ENCODE results near the gene SSTR1. TPM values are rescaled to one million over a fixed set of nuclear protein-coding genes. Genes with fewer than 3 reads are reported as not detected.

The SSTR1 gene
- total RNA-seq, 1 experiment from 2014 or later = not detected

- CTCF ChIA-PET = no interaction called here
- Histone ChIP-seq H3K9ac (ENCODE audit: low read length) (no peak within 1 kb of the TSS), H3K9me3 (ENCODE audit: control insufficient read depth in 1 of 2, insufficient read depth in 1 of 2, low read depth in 1 of 2, low read length in 2 of 2) (peaks cover 0 to 3% of the 10 kb centered on the region in 2 experiments; a peak in 1 of 4 replicates), H3K4me2 (ENCODE audit: low read length) (no peak within 1 kb of the TSS), H3K27ac (ENCODE audit: low read depth, low read length) (no peak within 1 kb of the TSS), H3K79me2 (ENCODE audit: insufficient read depth, low read length) (no peaks in the 10 kb centered on the region), H2AFZ (ENCODE audit: low read depth, low read length, poor library complexity, severe bottlenecking) (no peak within 1 kb of the TSS), H3K27me3 (ENCODE audit: insufficient read depth, low read length) (no peaks in the 10 kb centered on the region), H3K4me1 (ENCODE audit: control insufficient read depth in 1 of 2, insufficient read depth in 2 of 2, low read length in 2 of 2) (no peaks in the 10 kb centered on the region), H3K4me3 (replicated peaks in 1 of 2; ENCODE audit: low read depth in 1 of 2, low read length in 2 of 2) (no peak within 1 kb of the TSS), H4K20me1 (ENCODE audit: insufficient read depth) (no peaks in the 10 kb centered on the region), H3K36me3 (ENCODE audit: control insufficient read depth in 1 of 2, insufficient read depth in 2 of 2, low read length in 2 of 2) (no peaks in the 10 kb centered on the region), H3K9me2 (ENCODE audit: insufficient read depth) (no peaks in the 10 kb centered on the region)
- TF ChIP-seq RAD21 (IDR thresholded peaks at IDR 0.05; ENCODE audit: low read depth) (no peak), ATF3 (IDR thresholded peaks at IDR 0.05) (no peak), REST (IDR thresholded peaks at IDR 0.05; ENCODE audit: low read depth) (no peak), EZH2 (IDR thresholded peaks at IDR 0.05) (no peak), MAX (IDR thresholded peaks at IDR 0.05) (no peak), ZBTB33 (IDR thresholded peaks at IDR 0.05; ENCODE audit: extremely low read depth, insufficient replicate concordance, low read length) (no peak)
- POLR2A ChIA-PET = no interaction called here
- ATAC-seq (no peak), DNase-seq (ENCODE audit: low read depth, low spot score) (no peak)
- RAD21 ChIA-PET (ENCODE audit: low non-redundant PET in 1 of 2, low total read pairs in 2 of 2, uncharacterized antibody in 2 of 2, unreplicated experiment in 2 of 2) = no interaction called here
- intact Hi-C loops (cut with micrococcal nuclease) = no loop called here
- no TSS peak for BruUV-seq (replicated peaks)
These were observed 48.2 kb downstream of the SSTR1 start, which contains the start of gene CLEC14A for GRCh38 chr14:38255673-38256532. TSS of gene CLEC14A (minus strand) at chr14:38256093. CDS start at chr14:38256022, 71 bp downstream.

All from HCT116 (cell line).